ENCODE data around the gene RABGAP1L.
"Not testable (repeated sequence)": the region's sequence is repeated elsewhere in the genome, so short reads cannot be mapped to it uniquely, and the experiment has no call there.

Gene RABGAP1L

DNA sequence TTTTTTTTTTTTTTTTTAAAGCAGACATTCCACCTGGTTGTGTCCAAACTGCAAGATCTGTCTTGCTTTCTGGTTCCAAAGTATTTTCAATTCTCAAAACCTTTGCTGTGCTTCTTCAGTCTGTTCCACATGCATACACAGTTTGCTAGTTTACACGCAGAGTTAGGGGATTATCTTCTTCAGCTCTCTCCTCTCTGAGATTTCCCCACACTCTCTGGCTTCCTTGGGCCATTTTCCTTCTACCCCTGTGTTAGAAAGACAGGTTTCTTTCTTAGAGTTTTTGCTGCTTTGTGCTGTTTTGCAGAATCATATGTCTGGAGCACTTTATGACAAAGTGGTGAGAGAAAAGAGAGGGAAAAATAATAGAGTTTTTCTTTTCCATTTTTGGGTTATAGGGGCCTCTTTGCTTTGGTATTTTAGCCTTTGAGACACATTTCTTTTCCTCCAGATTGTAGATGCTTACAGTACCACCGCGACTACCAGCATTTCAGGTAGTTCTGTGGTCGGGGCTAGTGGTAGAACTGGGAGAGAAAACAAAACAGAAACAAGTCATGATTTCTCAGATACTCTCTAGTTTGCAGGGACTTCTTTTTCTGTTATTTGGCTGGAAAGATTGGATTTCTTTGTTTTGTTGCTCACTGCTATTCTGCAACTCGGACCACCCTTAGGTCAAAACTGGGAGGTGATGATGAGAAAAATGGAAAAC, 66.3 kb downstream of the RABGAP1L start:
- no peak overlapping the region for H3K23ac ChIP-seq (ENCODE audit: low read length)
- no peak overlapping the region for H3K4me2 ChIP-seq (ENCODE audit: low read length)
- H3K18ac ChIP-seq (ENCODE audit: low read length) = no peak overlapping the region
- WGBS (ENCODE audit: extremely low coverage, insufficient coverage, insufficient read length) = no CpG with 5 or more reads among the region's 5 CpGs
- H3K27ac ChIP-seq (ENCODE audit: low read depth, low read length) = no peak overlapping the region
- no peak overlapping the region for H2AFZ ChIP-seq (ENCODE audit: insufficient read depth, low read length, poor library complexity)
- no peak overlapping the region for H2BK120ac ChIP-seq (ENCODE audit: insufficient read depth, low read length, poor library complexity)
- no peaks in the 10 kb centered on the region for H3K79me2 ChIP-seq (ENCODE audit: control insufficient read depth, insufficient read depth, low read length, poor library complexity)
- H3K14ac ChIP-seq (ENCODE audit: low read length) = no peak overlapping the region
- H3K9me3 ChIP-seq (ENCODE audit: insufficient read depth, low read depth, low read length) = peaks cover 2% of the 10 kb centered on the region
- H3K79me1 ChIP-seq (ENCODE audit: low read length) = no peaks in the 10 kb centered on the region
- H4K8ac ChIP-seq (ENCODE audit: low read depth, low read length) = no peak overlapping the region
- H2AK5ac ChIP-seq (ENCODE audit: low read length) = no peak overlapping the region
- no peak overlapping the region for H3K4ac ChIP-seq (ENCODE audit: low read depth, low read length)
- H3K4me3 ChIP-seq (ENCODE audit: low read depth, low read length) = no peak overlapping the region
- peaks cover 4% of the 10 kb centered on the region in 2 experiments for H3K36me3 ChIP-seq (ENCODE audit: control insufficient read depth in 1 of 2, insufficient read depth in 2 of 2, low read length in 2 of 2)
- DNase-seq = peak; percentile 27 to 64
- no peaks in the 10 kb centered on the region for H3K27me3 ChIP-seq (ENCODE audit: insufficient read depth, low read length)
- H3K9ac ChIP-seq (ENCODE audit: low read length) = no peak overlapping the region
- H2BK5ac ChIP-seq (ENCODE audit: low read depth, low read length, poor library complexity) = no peak overlapping the region
- no peak overlapping the region for H2BK12ac ChIP-seq (ENCODE audit: low read length)
- no peaks in the 10 kb centered on the region for H3K4me1 ChIP-seq (ENCODE audit: control insufficient read depth in 1 of 2, insufficient read depth in 2 of 2, low read length in 2 of 2)
- no peak overlapping the region for H4K91ac ChIP-seq (ENCODE audit: low read depth, low read length)
- H4K12ac ChIP-seq (ENCODE audit: low read depth, low read length) = no peak overlapping the region

DNA sequence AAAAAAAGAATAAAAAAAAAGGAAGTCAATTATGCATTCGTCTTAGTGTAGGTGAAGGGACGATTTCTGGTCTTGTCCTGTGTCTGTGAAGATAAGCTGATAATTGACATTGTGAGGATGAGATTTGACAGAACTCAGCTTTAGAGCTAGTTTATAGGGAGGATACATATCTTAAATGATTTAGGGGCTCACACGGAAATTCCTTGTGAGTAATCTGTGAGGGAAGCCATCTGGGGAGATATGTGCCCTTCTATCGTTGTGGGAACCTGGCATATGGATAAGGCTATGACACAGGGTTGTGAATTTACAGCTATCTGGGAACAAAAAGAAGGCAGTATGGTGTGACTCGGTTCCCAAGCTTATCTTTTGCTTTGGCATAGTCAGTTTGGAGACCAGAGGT, 71.1 kb downstream of the RABGAP1L start:
- Histone ChIP-seq H3K4me2 (ENCODE audit: low read length) (no peak overlapping the region), H2BK5ac (ENCODE audit: low read depth, low read length, poor library complexity) (no peak overlapping the region), H3K79me1 (ENCODE audit: low read length) (no peaks in the 10 kb centered on the region), H3K27me3 (ENCODE audit: insufficient read depth, low read length) (no peaks in the 10 kb centered on the region), H4K12ac (ENCODE audit: low read depth, low read length) (no peak overlapping the region), H3K27ac (ENCODE audit: low read depth, low read length) (no peak overlapping the region), H3K23ac (ENCODE audit: low read length) (no peak overlapping the region), H3K79me2 (ENCODE audit: control insufficient read depth, insufficient read depth, low read length, poor library complexity) (no peaks in the 10 kb centered on the region), H3K9ac (ENCODE audit: low read length) (no peak overlapping the region), H3K4me3 (ENCODE audit: low read depth, low read length) (no peak overlapping the region), H2AFZ (ENCODE audit: insufficient read depth, low read length, poor library complexity) (no peak overlapping the region), H3K36me3 (ENCODE audit: control insufficient read depth in 1 of 2, insufficient read depth in 2 of 2, low read length in 2 of 2) (no peaks in the 10 kb centered on the region), H3K4ac (ENCODE audit: low read depth, low read length) (no peak overlapping the region), H2BK12ac (ENCODE audit: low read length) (no peak overlapping the region), H2AK5ac (ENCODE audit: low read length) (no peak overlapping the region), H3K9me3 (ENCODE audit: insufficient read depth, low read depth, low read length) (no peaks in the 10 kb centered on the region), H4K8ac (ENCODE audit: low read depth, low read length) (no peak overlapping the region), H3K18ac (ENCODE audit: low read length) (no peak overlapping the region), H3K4me1 (ENCODE audit: control insufficient read depth in 1 of 2, insufficient read depth in 2 of 2, low read length in 2 of 2) (no peaks in the 10 kb centered on the region), H3K14ac (ENCODE audit: low read length) (no peak overlapping the region), H2BK120ac (ENCODE audit: insufficient read depth, low read length, poor library complexity) (no peak overlapping the region), H4K91ac (ENCODE audit: low read depth, low read length) (no peak overlapping the region)
- WGBS (ENCODE audit: extremely low coverage, insufficient coverage, insufficient read length) = no CpG with 5 or more reads among the region's 5 CpGs
- no peak for DNase-seq

DNA sequence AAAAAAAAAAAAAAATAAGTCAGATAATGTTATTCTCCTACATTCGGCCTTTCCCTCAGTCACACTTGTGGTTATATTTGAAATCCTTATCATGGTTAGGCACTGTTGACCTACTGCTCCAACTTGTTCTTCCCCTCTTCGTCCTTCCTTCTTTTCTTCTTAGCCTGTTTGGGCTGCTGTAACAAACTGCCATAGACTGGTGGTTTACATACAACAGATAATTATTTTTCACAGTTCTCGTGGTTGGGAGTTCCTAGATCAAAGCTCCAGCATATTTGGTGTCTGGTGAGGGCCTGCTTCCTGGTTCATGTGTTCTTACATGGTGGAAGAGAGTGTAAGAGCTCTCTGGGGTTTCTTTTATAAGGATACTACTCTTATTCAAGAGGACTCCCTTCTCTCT, 73.4 kb downstream of the RABGAP1L start:
- Histone ChIP-seq H3K79me1 (ENCODE audit: low read length) (no peaks in the 10 kb centered on the region), H3K27ac (ENCODE audit: low read depth, low read length) (no peak overlapping the region), H3K9ac (ENCODE audit: low read length) (no peak overlapping the region), H4K91ac (ENCODE audit: low read depth, low read length) (no peak overlapping the region), H2AFZ (ENCODE audit: insufficient read depth, low read length, poor library complexity) (no peak overlapping the region), H3K9me3 (ENCODE audit: insufficient read depth, low read depth, low read length) (no peaks in the 10 kb centered on the region), H3K18ac (ENCODE audit: low read length) (no peak overlapping the region), H3K4me3 (ENCODE audit: low read depth, low read length) (no peak overlapping the region), H4K8ac (ENCODE audit: low read depth, low read length) (no peak overlapping the region), H3K4me1 (ENCODE audit: control insufficient read depth in 1 of 2, insufficient read depth in 2 of 2, low read length in 2 of 2) (no peaks in the 10 kb centered on the region), H3K4me2 (ENCODE audit: low read length) (no peak overlapping the region), H3K4ac (ENCODE audit: low read depth, low read length) (no peak overlapping the region), H3K79me2 (ENCODE audit: control insufficient read depth, insufficient read depth, low read length, poor library complexity) (no peaks in the 10 kb centered on the region), H2BK12ac (ENCODE audit: low read length) (no peak overlapping the region), H2AK5ac (ENCODE audit: low read length) (no peak overlapping the region), H4K12ac (ENCODE audit: low read depth, low read length) (no peak overlapping the region), H3K36me3 (ENCODE audit: control insufficient read depth in 1 of 2, insufficient read depth in 2 of 2, low read length in 2 of 2) (no peaks in the 10 kb centered on the region), H2BK5ac (ENCODE audit: low read depth, low read length, poor library complexity) (no peak overlapping the region), H3K27me3 (ENCODE audit: insufficient read depth, low read length) (no peaks in the 10 kb centered on the region), H3K23ac (ENCODE audit: low read length) (no peak overlapping the region), H2BK120ac (ENCODE audit: insufficient read depth, low read length, poor library complexity) (no peak overlapping the region), H3K14ac (ENCODE audit: low read length) (no peak overlapping the region)
- DNase-seq = no peak
- no CpG with 5 or more reads among the region's 3 CpGs for WGBS (ENCODE audit: extremely low coverage, insufficient coverage, insufficient read length)

DNA sequence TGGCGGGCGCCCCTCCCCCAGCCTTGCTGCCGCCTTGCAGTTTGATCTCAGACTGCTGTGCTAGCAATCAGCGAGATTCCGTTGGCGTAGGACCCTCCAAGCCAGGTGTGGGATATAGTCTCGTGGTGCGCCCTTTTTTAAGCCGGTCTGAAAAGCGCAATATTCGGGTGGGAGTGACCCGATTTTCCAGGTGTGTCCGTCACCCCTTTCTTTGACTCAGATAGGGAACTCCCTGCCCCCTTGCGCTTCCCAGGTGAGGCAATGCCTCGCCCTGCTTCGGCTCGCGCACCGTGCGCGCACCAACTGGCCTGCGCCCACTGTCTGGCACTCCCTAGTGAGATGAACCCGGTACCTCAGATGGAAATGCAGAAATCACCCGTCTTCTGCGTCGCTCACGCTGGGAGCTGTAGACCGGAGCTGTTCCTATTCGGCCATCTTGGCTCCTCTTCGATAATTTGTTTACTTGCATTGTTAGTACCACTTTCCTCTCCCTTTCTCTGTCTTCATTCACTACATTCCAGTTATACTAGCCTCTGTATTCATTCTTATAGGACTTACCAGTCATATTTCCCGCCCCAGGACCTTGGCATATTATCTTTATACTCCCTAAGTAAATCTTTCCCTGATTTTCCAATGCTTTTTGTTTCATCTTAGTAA, 79.7 kb downstream of the RABGAP1L start:
- Histone ChIP-seq H3K4me3 (ENCODE audit: low read depth, low read length) (peak overlapping the region; percentile 59), H2BK5ac (ENCODE audit: low read depth, low read length, poor library complexity) (peak overlapping the region; percentile 52), H4K91ac (ENCODE audit: low read depth, low read length) (peak overlapping the region; percentile 43), H4K8ac (ENCODE audit: low read depth, low read length) (peak overlapping the region; percentile 79), H3K4me2 (ENCODE audit: low read length) (peak overlapping the region; percentile 54)
- not testable (repeated sequence) for H3K79me1 ChIP-seq (ENCODE audit: low read length); H3K9ac ChIP-seq (ENCODE audit: low read length); H3K18ac ChIP-seq (ENCODE audit: low read length); H2AK5ac ChIP-seq (ENCODE audit: low read length); H2BK12ac ChIP-seq (ENCODE audit: low read length); H2AFZ ChIP-seq (ENCODE audit: insufficient read depth, low read length, poor library complexity); H4K12ac ChIP-seq (ENCODE audit: low read depth, low read length); H3K23ac ChIP-seq (ENCODE audit: low read length); H3K27ac ChIP-seq (ENCODE audit: low read depth, low read length); H3K36me3 ChIP-seq (ENCODE audit: control insufficient read depth in 1 of 2, insufficient read depth in 2 of 2, low read length in 2 of 2); H3K14ac ChIP-seq (ENCODE audit: low read length); H3K4ac ChIP-seq (ENCODE audit: low read depth, low read length); H3K79me2 ChIP-seq (ENCODE audit: control insufficient read depth, insufficient read depth, low read length, poor library complexity); H2BK120ac ChIP-seq (ENCODE audit: insufficient read depth, low read length, poor library complexity); H3K9me3 ChIP-seq (ENCODE audit: insufficient read depth, low read depth, low read length); H3K27me3 ChIP-seq (ENCODE audit: insufficient read depth, low read length); H3K4me1 ChIP-seq (ENCODE audit: control insufficient read depth in 1 of 2, insufficient read depth in 2 of 2, low read length in 2 of 2)
- WGBS (ENCODE audit: extremely low coverage, insufficient coverage, insufficient read length) = no CpG with 5 or more reads among the region's 31 CpGs
- DNase-seq = peak in 1 of 2 donors; percentile 30

Measured in trophoblast cell (in vitro differentiated cells and primary cell).